ENCODE results near the gene FAM107B.
"Not testable (repeated sequence)": the region's sequence is repeated elsewhere in the genome, so short reads cannot be mapped to it uniquely, and the experiment has no call there.

Gene FAM107B

DNA sequence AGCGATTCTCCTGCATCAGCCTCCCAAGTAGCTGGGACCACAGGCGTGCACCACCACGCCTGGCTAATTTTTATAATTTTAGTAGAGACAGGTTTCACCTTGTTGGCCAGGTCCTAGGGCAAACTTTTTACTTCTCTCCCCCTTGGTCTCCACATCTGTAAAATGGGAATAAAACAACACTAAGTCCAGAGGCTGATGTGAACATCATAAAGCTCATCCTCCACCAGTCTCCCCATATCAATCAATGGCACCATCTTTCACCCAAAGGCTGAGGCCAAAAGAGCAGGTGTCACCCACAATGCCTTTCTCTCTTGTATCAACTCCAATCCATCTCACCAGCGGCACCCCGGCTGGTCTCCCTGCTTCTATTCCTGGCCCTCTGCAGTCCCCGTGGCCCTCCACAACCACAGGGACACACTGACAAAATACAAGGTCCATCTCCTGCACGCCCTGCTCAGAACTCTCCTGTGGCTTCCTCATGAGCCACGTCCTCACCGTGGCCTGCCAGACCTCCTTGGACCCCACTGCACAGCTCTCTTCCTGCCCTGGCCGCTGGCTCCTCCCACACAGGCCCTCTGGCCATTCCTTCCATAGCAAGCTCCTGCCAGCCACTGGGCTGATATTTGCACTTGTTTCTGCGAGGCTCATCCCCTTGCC is 179.0 kb downstream of the FAM107B start:
- Histone ChIP-seq H3K27ac (no peak overlapping the region), H3K4me3 (no peak overlapping the region)
- TF ChIP-seq, protein P1, sequence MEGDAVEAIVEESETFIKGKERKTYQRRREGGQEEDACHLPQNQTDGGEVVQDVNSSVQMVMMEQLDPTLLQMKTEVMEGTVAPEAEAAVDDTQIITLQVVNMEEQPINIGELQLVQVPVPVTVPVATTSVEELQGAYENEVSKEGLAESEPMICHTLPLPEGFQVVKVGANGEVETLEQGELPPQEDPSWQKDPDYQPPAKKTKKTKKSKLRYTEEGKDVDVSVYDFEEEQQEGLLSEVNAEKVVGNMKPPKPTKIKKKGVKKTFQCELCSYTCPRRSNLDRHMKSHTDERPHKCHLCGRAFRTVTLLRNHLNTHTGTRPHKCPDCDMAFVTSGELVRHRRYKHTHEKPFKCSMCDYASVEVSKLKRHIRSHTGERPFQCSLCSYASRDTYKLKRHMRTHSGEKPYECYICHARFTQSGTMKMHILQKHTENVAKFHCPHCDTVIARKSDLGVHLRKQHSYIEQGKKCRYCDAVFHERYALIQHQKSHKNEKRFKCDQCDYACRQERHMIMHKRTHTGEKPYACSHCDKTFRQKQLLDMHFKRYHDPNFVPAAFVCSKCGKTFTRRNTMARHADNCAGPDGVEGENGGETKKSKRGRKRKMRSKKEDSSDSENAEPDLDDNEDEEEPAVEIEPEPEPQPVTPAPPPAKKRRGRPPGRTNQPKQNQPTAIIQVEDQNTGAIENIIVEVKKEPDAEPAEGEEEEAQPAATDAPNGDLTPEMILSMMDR (IDR thresholded peaks at IDR 0.05), result no peak
- no peak for DNase-seq (ENCODE audit: low spot score)

DNA sequence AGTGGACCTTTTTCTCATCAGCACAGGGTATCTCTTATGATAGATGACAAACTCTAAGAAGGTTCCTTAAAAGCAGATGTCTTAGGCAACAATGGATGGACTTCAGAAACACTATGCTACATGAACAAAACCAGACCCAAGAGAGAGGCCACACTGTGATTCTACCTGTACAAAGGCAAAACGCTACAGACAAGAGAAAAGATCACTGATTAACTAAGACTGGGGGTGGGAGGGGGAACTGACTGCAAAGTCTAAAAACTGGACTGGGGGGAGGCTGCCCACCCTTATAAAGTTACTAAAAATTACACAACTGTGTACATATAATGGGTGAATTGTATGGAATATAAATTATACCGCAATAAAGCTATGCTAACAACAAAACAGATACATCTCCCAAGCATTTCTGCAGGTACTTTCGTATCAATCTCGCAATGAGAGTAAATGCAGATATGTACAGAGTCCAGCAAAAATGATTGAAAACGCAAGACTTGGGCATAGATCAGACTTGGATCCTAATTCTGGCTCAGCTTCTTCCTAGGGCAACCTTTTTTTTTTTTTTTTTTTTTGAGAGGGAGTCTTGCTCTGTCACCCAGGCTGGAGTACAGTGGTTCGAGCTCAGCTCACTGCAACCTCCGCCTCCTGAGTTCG is 179.7 kb downstream of the FAM107B start:
- Histone ChIP-seq H3K27ac (no peak overlapping the region), H3K4me3 (no peak overlapping the region)
- no peak for DNase-seq (ENCODE audit: low spot score)
- TF ChIP-seq, protein P1 (IDR thresholded peaks at IDR 0.05), result no peak

DNA sequence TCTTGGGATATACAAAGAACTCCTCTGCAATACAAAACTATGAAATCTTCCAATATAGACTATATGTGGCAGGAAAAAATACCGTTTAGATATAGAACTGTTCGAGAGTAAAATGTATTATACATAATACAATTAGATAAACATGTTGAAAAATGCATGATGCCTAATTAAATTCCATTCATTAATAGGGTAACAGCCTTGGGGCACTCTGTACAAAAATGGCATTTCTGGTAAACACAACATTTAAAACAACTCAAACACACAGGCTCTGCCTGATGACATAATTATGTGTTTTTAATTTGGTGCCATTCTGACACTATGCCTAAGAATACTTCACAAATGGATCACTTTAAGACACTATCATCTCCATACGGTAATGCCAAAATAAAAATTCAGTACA is 180.9 kb downstream of the FAM107B start:
- no peak overlapping the region for H3K27ac ChIP-seq
- DNase-seq (ENCODE audit: low spot score), result no peak
- no peak overlapping the region for H3K4me3 ChIP-seq
- TF ChIP-seq, protein P1 (IDR thresholded peaks at IDR 0.05), result no peak

DNA sequence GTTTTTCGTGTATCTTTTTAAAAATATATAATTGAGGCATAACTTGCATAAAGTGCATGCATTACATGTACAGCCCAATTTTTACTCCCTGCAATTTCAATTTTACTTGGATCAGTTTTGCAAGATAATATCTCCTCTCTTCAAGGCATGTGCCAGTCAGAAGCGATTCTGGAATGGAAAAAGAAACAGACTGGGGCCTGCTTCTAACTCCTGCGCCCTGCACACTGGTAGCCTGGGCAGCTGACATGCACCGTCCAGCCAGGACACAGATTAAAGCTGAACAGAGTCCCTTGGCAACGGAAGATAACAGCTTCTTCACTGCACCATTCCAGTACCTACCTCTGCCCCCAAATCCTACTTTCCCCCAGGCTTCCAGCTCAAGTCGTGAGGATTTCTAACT is 182.1 kb downstream of the FAM107B start:
- Histone ChIP-seq H3K4me3 (no peak overlapping the region), H3K27ac (peak overlapping the region in 1 of 2 donors; percentile 74)
- TF ChIP-seq, protein P1 (IDR thresholded peaks at IDR 0.05), result no peak
- no peak for DNase-seq (ENCODE audit: low spot score)

DNA sequence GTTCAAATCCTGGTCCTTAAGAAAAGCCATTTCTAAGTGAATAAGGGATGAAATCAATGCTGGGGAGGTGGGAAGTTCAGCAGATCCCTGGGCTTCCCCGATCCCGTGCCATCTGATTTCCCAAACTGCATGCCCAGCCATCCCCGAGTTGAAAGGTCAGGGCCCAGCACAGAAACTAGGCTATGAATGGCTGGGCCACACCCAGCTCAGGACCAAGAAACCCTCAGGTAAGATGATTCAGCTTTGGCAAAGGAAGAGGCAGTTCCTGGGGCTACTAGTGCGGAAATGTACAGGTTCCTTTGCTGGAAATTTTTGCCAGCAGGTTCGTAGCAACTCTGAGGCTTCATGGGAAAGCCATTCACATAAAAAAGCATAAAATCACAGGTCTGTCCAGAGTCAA is 182.7 kb downstream of the FAM107B start:
- no peak for DNase-seq (ENCODE audit: low spot score)
- H3K4me3 ChIP-seq, result no peak overlapping the region
- TF ChIP-seq, protein P1 (IDR thresholded peaks at IDR 0.05), result no peak
- peak overlapping the region in 1 of 2 donors; percentile 74 for H3K27ac ChIP-seq

DNA sequence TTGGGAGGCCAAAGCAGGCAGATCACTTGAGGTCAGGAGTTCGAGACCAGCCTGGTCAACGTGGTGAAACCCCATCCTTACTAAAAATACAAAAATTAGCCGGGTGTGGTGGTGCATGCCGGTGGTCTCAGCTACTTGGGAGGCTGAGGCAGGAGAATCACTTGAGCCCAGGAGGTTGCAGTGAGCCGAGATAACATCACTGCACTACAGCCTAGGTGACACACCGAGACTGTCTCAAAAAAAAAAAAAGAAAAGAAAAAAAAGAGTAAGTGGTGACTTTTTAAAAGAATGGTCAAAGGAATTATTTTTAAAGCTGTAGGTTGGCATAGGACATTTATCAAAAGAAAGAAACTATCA is 185.8 kb downstream of the FAM107B start:
- DNase-seq (ENCODE audit: low spot score); H3K4me3 ChIP-seq: not testable (repeated sequence)
- H3K27ac ChIP-seq, result peak overlapping the region; percentile 63 to 70

DNA sequence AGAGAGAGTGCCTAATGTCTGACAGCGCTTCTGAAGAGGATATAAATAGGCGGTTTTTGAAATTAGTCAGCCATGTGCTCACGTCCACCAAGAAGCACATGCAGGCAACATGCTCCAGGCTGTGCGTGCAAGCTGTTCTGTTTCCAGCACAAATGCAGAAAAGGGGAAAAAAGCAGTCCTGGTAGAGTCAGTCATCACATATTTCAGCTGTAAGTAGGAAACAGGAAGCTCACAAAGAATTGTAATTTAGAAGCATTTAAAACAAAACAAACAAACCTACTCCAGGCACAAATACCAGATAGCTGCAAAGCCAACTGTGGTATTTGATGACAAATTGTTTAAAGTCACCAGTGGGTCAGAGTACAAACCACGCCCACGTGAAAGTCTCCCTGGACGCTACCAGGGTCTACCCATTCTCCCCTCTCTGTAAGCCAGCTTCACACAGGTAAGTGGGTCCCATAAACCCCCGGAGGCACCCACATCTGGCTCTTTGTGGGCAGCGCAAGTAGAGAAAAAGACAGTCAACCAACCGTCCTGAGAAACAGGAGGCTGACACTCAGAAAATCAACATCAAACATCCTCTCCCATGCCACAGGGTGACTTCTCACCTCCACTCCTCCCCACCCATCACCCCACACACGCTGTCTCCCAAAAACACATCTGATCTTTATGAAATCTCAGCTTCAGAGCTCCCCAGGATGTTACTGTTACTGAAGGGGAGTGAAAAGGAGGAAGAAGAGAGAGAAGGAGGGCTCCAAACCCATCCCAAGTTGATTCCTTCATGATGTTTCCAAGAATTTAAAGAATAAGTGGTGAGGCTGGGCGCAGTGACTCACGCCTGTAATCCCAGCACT is 186.4 kb downstream of the FAM107B start:
- Histone ChIP-seq H3K27ac (peak overlapping the region; percentile 66 to 70), H3K4me3 (peak overlapping the region; percentile 6)
- no peak for DNase-seq (ENCODE audit: low spot score)
- TF ChIP-seq, protein P1 (IDR thresholded peaks at IDR 0.05), result no peak

Data from coronary artery (tissue), 2 donors.